PFSK-1 (cell line): ENCODE measurements around the gene VAPA.

Source experiments
- FOXP2 ChIP-seq: optimal IDR thresholded peaks from 2 replicates; pipeline ENCODE3; 2011; ENCODE audit warnings: borderline replicate concordance, control low read depth, inconsistent platforms; ENCODE audit not compliant: insufficient read depth; ENCODE audit errors: extremely low read length, extremely low read depth
- POLR2AphosphoS5 ChIP-seq: IDR thresholded peaks from 2 replicates; pipeline ENCODE4 v1.6.1; 2012; ENCODE audit warnings: low read depth, mild to moderate bottlenecking, control low read depth, low read length, moderate library complexity
- REST ChIP-seq, 2 experiments: IDR thresholded peaks; 2 replicates each; pipeline versions ENCODE4 v1.6.1 to v1.8.0; 2011 to 2012; ENCODE audit warnings: low read depth in 2 of 2, low read length in 2 of 2, control low read depth in 1 of 2, inconsistent platforms in 1 of 2, mild to moderate bottlenecking in 1 of 2, moderate library complexity in 1 of 2; ENCODE audit not compliant: insufficient read depth in 1 of 2
- SIN3A ChIP-seq: IDR thresholded peaks from 2 replicates; pipeline ENCODE4 v1.6.1; 2012; ENCODE audit warnings: mild to moderate bottlenecking, low read length, moderate library complexity, borderline replicate concordance; ENCODE audit not compliant: insufficient read depth
- TAF1 ChIP-seq: IDR thresholded peaks from 2 replicates; pipeline ENCODE4 v1.6.1; 2012; ENCODE audit warnings: low read length, control low read depth, borderline replicate concordance; ENCODE audit not compliant: insufficient read depth

VAPA gene

GRCh38 chr18:9933865-9934264 lies 20.0 kb downstream of the VAPA start:
- TF ChIP-seq SIN3A (no peak), REST (IDR thresholded peaks at IDR 0.05; ENCODE audit: insufficient read depth in 1 of 2, low read depth in 2 of 2, low read length in 2 of 2) (no peak), TAF1 (no peak), POLR2AphosphoS5 (no peak), FOXP2 (no peak)

DNA sequence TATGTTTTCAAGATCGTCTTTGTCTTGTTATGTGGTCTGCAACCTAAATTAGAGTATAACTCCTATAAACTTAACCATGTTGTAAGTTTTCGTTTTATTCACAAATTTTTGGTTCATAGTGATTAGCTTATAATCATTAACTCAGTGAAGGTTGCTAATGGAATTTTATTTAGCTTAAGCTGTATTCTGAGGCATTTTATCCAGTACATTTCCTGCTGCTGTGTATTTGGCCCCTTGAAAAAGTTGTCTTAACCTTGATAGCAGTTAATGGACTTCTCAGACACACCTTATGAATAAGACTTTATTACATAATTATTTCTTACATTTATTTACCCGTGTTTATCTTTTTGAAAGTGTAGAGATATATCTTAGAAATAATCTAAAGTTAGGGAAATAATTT lies 20.5 kb downstream of the VAPA start:
- no peak for TF ChIP-seq TAF1
- no peak for TF ChIP-seq REST (IDR thresholded peaks at IDR 0.05; ENCODE audit: insufficient read depth in 1 of 2, low read depth in 2 of 2, low read length in 2 of 2)
- no peak for TF ChIP-seq POLR2AphosphoS5
- TF ChIP-seq FOXP2: no peak
- no peak for TF ChIP-seq SIN3A

GRCh38 chr18:9941103-9941502 lies 27.3 kb downstream of the VAPA start:
- TF ChIP-seq TAF1: no peak
- TF ChIP-seq FOXP2: no peak
- no peak for TF ChIP-seq SIN3A
- TF ChIP-seq REST (IDR thresholded peaks at IDR 0.05; ENCODE audit: insufficient read depth in 1 of 2, low read depth in 2 of 2, low read length in 2 of 2): no peak
- TF ChIP-seq POLR2AphosphoS5: no peak

GRCh38 chr18:9941660-9942059 lies 27.8 kb downstream of the VAPA start:
- no peak for TF ChIP-seq SIN3A

GRCh38 chr18:9943311-9943710 lies 29.5 kb downstream of the VAPA start:
- no peak for TF ChIP-seq REST (IDR thresholded peaks at IDR 0.05; ENCODE audit: insufficient read depth in 1 of 2, low read depth in 2 of 2, low read length in 2 of 2)

- no peak for TF ChIP-seq SIN3A
- TF ChIP-seq TAF1: no peak
- TF ChIP-seq REST (IDR thresholded peaks at IDR 0.05; ENCODE audit: insufficient read depth in 1 of 2, low read depth in 2 of 2, low read length in 2 of 2): no peak
- no peak for TF ChIP-seq POLR2AphosphoS5
- TF ChIP-seq FOXP2: no peak
Observed at GRCh38 chr18:9944805-9945204, 31.0 kb downstream of the VAPA start.
